ENCODE data around the gene C12orf60.

- TF ChIP-seq ZNF532 (CRISPR knock-in tag; IDR thresholded peaks at IDR 0.05; ENCODE audit: borderline replicate concordance) (no peak), ZNF416 (CRISPR knock-in tag; IDR thresholded peaks at IDR 0.05) (no peak)
Observed at GRCh38 chr12:14834509-14834908, 31.0 kb downstream of the C12orf60 start.
